Mucosa of rectum (tissue), 2 donors: ENCODE results near the gene TBC1D32.

Source experiments
- H3K27ac ChIP-seq, 2 donors: one replicate each; pipeline ENCODE4 v1.7.0; 2013; ENCODE audit warnings: inconsistent platforms in 2 of 2, low read depth in 2 of 2, low read length in 2 of 2
- H3K27me3 ChIP-seq, 2 donors: one replicate each; pipeline ENCODE4 v1.7.0; 2013; ENCODE audit warnings: low read length in 2 of 2; ENCODE audit not compliant: control insufficient read depth in 2 of 2, insufficient read depth in 2 of 2
- H3K36me3 ChIP-seq, 2 donors: one replicate each; pipeline ENCODE4 v1.7.0; 2013; ENCODE audit warnings: low read length in 2 of 2; ENCODE audit not compliant: control insufficient read depth in 2 of 2, insufficient read depth in 2 of 2
- H3K4me1 ChIP-seq, 2 donors: one replicate each; pipeline ENCODE4 v1.7.0; 2013; ENCODE audit warnings: low read length in 2 of 2, mild to moderate bottlenecking in 1 of 2; ENCODE audit not compliant: control insufficient read depth in 2 of 2, insufficient read depth in 2 of 2
- H3K4me3 ChIP-seq, 2 donors: one replicate each; pipeline ENCODE4 v1.7.0; 2013; ENCODE audit warnings: low read length in 2 of 2
- H3K9ac ChIP-seq, 2 donors: one replicate each; pipeline ENCODE4 v1.7.0; 2013; ENCODE audit warnings: low read length in 2 of 2, low read depth in 1 of 2, mild to moderate bottlenecking in 1 of 2
- H3K9me3 ChIP-seq, 2 donors: one replicate each; pipeline ENCODE4 v1.7.0; 2013; ENCODE audit warnings: low read length in 2 of 2; ENCODE audit not compliant: control insufficient read depth in 2 of 2
- donor health status: healthy.
- donor health status: Normal muscosa, but diverticular disease.

The TBC1D32 gene

GRCh38 chr6:121157906-121158305 lies 176.4 kb downstream of the TBC1D32 start:
- H3K27me3 ChIP-seq = no peaks in the 10 kb centered on the region
- no peak overlapping the region for H3K27ac ChIP-seq
- no peaks in the 10 kb centered on the region for H3K4me1 ChIP-seq
- H3K36me3 ChIP-seq = peaks cover 9 to 10% of the 10 kb centered on the region in 2 donors
- H3K4me3 ChIP-seq = no peak overlapping the region
- H3K9ac ChIP-seq = no peak overlapping the region
- peaks cover 0 to 2% of the 10 kb centered on the region in 2 donors for H3K9me3 ChIP-seq

GRCh38 chr6:121143476-121143875 lies 190.8 kb downstream of the TBC1D32 start:
- H3K27me3 ChIP-seq = no peaks in the 10 kb centered on the region
- H3K4me1 ChIP-seq = no peaks in the 10 kb centered on the region
- no peaks in the 10 kb centered on the region for H3K36me3 ChIP-seq
- H3K9ac ChIP-seq = no peak overlapping the region
- H3K4me3 ChIP-seq = no peak overlapping the region
- H3K9me3 ChIP-seq = no peaks in the 10 kb centered on the region
- H3K27ac ChIP-seq = no peak overlapping the region

GRCh38 chr6:121142093-121142492 lies 192.2 kb downstream of the TBC1D32 start:
- Histone ChIP-seq H3K4me1 (no peaks in the 10 kb centered on the region), H3K9me3 (no peaks in the 10 kb centered on the region), H3K36me3 (no peaks in the 10 kb centered on the region)

GRCh38 chr6:121135425-121135824 lies 198.9 kb downstream of the TBC1D32 start:
- no peaks in the 10 kb centered on the region for H3K4me1 ChIP-seq
- no peak overlapping the region for H3K9ac ChIP-seq
- H3K27me3 ChIP-seq = no peaks in the 10 kb centered on the region
- no peaks in the 10 kb centered on the region for H3K36me3 ChIP-seq
- no peak overlapping the region for H3K4me3 ChIP-seq
- H3K9me3 ChIP-seq = no peaks in the 10 kb centered on the region
- no peak overlapping the region for H3K27ac ChIP-seq

More at GRCh38 chr6:121142093-121142492, 192.2 kb downstream of the TBC1D32 start:
- no peak overlapping the region for H3K9ac ChIP-seq
- H3K27me3 ChIP-seq = no peaks in the 10 kb centered on the region
- no peak overlapping the region for H3K4me3 ChIP-seq
- no peak overlapping the region for H3K27ac ChIP-seq

- H3K27me3 ChIP-seq = no peaks in the 10 kb centered on the region
- H3K27ac ChIP-seq = no peak overlapping the region
- no peaks in the 10 kb centered on the region for H3K9me3 ChIP-seq
- no peak overlapping the region for H3K9ac ChIP-seq
- no peaks in the 10 kb centered on the region for H3K36me3 ChIP-seq
- no peak overlapping the region for H3K4me3 ChIP-seq
- H3K4me1 ChIP-seq = no peaks in the 10 kb centered on the region
Observed at GRCh38 chr6:121134922-121135321, 199.4 kb downstream of the TBC1D32 start.

- Histone ChIP-seq H3K27me3 (no peaks in the 10 kb centered on the region), H3K4me3 (no peak overlapping the region), H3K27ac (no peak overlapping the region), H3K9ac (no peak overlapping the region), H3K9me3 (peaks cover 0 to 7% of the 10 kb centered on the region in 2 donors), H3K36me3 (peaks cover 6 to 12% of the 10 kb centered on the region in 2 donors), H3K4me1 (no peaks in the 10 kb centered on the region)
Observed at GRCh38 chr6:121124600-121124999, 209.7 kb downstream of the TBC1D32 start.

- Histone ChIP-seq H3K9ac (no peak overlapping the region), H3K4me1 (no peaks in the 10 kb centered on the region), H3K9me3 (no peaks in the 10 kb centered on the region), H3K36me3 (no peaks in the 10 kb centered on the region), H3K4me3 (no peak overlapping the region), H3K27ac (no peak overlapping the region), H3K27me3 (no peaks in the 10 kb centered on the region)
Observed at GRCh38 chr6:121112356-121112755, 221.9 kb downstream of the TBC1D32 start.

- no peaks in the 10 kb centered on the region for H3K27me3 ChIP-seq
- H3K4me3 ChIP-seq = no peak overlapping the region
Observed at GRCh38 chr6:121110733-121111132, 223.5 kb downstream of the TBC1D32 start.

GRCh38 chr6:121106962-121107361 lies 227.3 kb downstream of the TBC1D32 start:
- Histone ChIP-seq H3K9ac (no peak overlapping the region), H3K4me1 (no peaks in the 10 kb centered on the region), H3K27me3 (no peaks in the 10 kb centered on the region), H3K4me3 (no peak overlapping the region), H3K36me3 (no peaks in the 10 kb centered on the region), H3K9me3 (no peaks in the 10 kb centered on the region), H3K27ac (no peak overlapping the region)

More at GRCh38 chr6:121110733-121111132, 223.5 kb downstream of the TBC1D32 start:
- H3K9ac ChIP-seq = no peak overlapping the region
- H3K36me3 ChIP-seq = no peaks in the 10 kb centered on the region
- H3K9me3 ChIP-seq = no peaks in the 10 kb centered on the region
- no peaks in the 10 kb centered on the region for H3K4me1 ChIP-seq
- H3K27ac ChIP-seq = no peak overlapping the region

GRCh38 chr6:121105461-121105860 lies 228.8 kb downstream of the TBC1D32 start:
- Histone ChIP-seq H3K27me3 (no peaks in the 10 kb centered on the region), H3K9ac (no peak overlapping the region), H3K36me3 (no peaks in the 10 kb centered on the region), H3K27ac (no peak overlapping the region), H3K4me1 (no peaks in the 10 kb centered on the region), H3K4me3 (no peak overlapping the region), H3K9me3 (no peaks in the 10 kb centered on the region)

GRCh38 chr6:121093928-121094327 lies 240.4 kb downstream of the TBC1D32 start:
- Histone ChIP-seq H3K4me1 (no peaks in the 10 kb centered on the region), H3K27me3 (no peaks in the 10 kb centered on the region), H3K4me3 (no peak overlapping the region), H3K9ac (no peak overlapping the region), H3K27ac (no peak overlapping the region), H3K36me3 (no peaks in the 10 kb centered on the region), H3K9me3 (no peaks in the 10 kb centered on the region)
